ENCODE measurements around the gene KIF3C.
A peak's percentile ranks its signal among the peaks of the same experiment; 100 is the strongest.
"Not testable (repeated sequence)": the region's sequence is repeated elsewhere in the genome, so short reads cannot be mapped to it uniquely, and the experiment has no call there.

The KIF3C gene

GRCh38 chr2:25915411-25915810 is 66.9 kb downstream of the KIF3C start:
- DNase-seq = not testable (repeated sequence)

GRCh38 chr2:25913696-25913973 is 68.7 kb downstream of the KIF3C start:
- not testable (repeated sequence) for DNase-seq

GRCh38 chr2:25912851-25913695 is 69.2 kb downstream of the KIF3C start:
- DNase-seq = no peak

- DNase-seq = not testable (repeated sequence)
Measured at GRCh38 chr2:25909574-25909973, 72.7 kb downstream of the KIF3C start.

- DNase-seq = no peak
Measured at GRCh38 chr2:25905126-25905525, 77.2 kb downstream of the KIF3C start.

- DNase-seq = no peak
Measured at GRCh38 chr2:25903216-25903776, 79.0 kb downstream of the KIF3C start.

- peak; percentile 56 to 71 for DNase-seq
Measured at GRCh38 chr2:25899404-25899970, 82.8 kb downstream of the KIF3C start.

GRCh38 chr2:25897506-25897905 is 84.8 kb downstream of the KIF3C start:
- DNase-seq = peak; percentile 48 to 62

- DNase-seq = not testable (repeated sequence)
Measured at GRCh38 chr2:25896308-25896707, 86.0 kb downstream of the KIF3C start.

- no peak for DNase-seq
Measured at GRCh38 chr2:25895610-25896009, 86.7 kb downstream of the KIF3C start.

GRCh38 chr2:25895018-25895417 is 87.3 kb downstream of the KIF3C start:
- no peak for DNase-seq

- DNase-seq = no peak
Measured at GRCh38 chr2:25894135-25894830, 88.0 kb downstream of the KIF3C start.

GRCh38 chr2:25891672-25892071 is 90.6 kb downstream of the KIF3C start:
- DNase-seq = no peak

GRCh38 chr2:25887624-25888242 is 94.6 kb downstream of the KIF3C start:
- no peak for DNase-seq

- DNase-seq = no peak
Measured at GRCh38 chr2:25885933-25886332, 96.4 kb downstream of the KIF3C start.

- no peak for DNase-seq
Measured at GRCh38 chr2:25881764-25882163, 100.5 kb downstream of the KIF3C start.

GRCh38 chr2:25879133-25879730 is 103.1 kb downstream of the KIF3C start:
- no peak for DNase-seq

- DNase-seq = peak; percentile 96 to 97
Measured at GRCh38 chr2:25878361-25879132, 103.8 kb downstream of the KIF3C start, which contains the start of gene ASXL2. Gene ASXL2, minus strand, starts transcription at chr2:25878487. Its CDS starts 265 bp downstream, at chr2:25878222.

- DNase-seq = peak; percentile 33 to 48
Measured at GRCh38 chr2:25877431-25878360, 104.6 kb downstream of the KIF3C start.

Measured in inflammatory macrophage treated with lipopolysaccharide for 1 hour (primary cell).